GM10266 (cell line): ENCODE measurements around the gene LAMA2.

Experiments used
- DNase-seq: peaks from one replicate; pipeline ENCODE4 v3.0.0; 2012; ENCODE audit errors: extremely low spot score
- TF ChIP-seq, protein P1 (sequence below): IDR thresholded peaks from 2 replicates; pipeline ENCODE4 v1.5.1; 2012; ENCODE audit warnings: mild to moderate bottlenecking, low read depth; ENCODE audit not compliant: control insufficient read depth, insufficient read depth; ENCODE audit errors: missing control alignments

Gene LAMA2

DNA sequence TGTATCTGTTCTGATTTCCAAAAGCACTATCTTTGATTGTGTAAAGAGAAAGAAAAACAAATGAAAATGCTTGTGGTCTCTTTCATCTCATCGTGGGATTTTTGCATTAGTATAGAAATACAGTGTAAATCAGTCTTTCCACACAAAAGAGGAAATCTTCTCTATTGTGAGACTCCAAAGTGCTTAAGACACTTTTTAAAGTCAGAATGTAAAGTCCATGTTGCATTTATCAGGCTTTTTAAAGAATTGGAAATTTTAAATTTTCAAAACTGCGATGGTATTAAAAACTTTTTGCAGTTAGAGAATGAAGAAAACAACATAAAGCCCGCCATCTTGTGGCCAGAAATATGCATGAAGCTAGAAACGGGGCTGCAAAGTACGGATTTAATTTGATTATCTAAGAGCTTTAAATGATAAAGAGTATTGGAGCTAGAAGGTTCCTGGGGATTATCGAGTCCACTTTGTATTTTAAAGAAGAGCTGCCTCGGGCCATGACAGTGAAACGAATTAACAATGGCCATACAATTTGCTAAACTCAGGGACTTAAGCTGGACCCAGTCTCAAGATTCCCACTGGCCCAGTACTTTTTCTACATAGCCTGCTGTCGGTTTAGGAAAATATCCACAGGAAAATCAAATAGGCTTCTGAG, 487.5 kb downstream of the LAMA2 start:
- DNase-seq = peak; percentile 24
- TF ChIP-seq, protein P1, sequence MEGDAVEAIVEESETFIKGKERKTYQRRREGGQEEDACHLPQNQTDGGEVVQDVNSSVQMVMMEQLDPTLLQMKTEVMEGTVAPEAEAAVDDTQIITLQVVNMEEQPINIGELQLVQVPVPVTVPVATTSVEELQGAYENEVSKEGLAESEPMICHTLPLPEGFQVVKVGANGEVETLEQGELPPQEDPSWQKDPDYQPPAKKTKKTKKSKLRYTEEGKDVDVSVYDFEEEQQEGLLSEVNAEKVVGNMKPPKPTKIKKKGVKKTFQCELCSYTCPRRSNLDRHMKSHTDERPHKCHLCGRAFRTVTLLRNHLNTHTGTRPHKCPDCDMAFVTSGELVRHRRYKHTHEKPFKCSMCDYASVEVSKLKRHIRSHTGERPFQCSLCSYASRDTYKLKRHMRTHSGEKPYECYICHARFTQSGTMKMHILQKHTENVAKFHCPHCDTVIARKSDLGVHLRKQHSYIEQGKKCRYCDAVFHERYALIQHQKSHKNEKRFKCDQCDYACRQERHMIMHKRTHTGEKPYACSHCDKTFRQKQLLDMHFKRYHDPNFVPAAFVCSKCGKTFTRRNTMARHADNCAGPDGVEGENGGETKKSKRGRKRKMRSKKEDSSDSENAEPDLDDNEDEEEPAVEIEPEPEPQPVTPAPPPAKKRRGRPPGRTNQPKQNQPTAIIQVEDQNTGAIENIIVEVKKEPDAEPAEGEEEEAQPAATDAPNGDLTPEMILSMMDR = peak; percentile 61

DNA sequence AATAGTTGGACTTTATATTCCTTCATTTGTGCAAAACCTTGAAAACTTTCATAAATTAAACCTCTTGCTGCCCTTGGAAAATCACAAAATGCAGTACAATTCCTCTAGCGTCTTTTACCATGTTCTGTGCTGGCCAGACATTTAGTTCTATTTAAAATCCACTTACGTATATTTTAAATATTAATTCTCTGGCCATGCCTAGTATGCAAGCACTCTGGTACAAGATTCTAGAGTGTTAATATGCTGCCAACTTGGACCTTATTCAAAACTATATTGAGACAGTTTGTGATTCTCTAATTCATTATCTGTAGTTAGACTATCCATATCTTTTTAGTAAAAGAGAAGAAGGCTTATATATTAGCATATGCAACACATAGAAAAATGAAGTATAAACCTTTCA, 498.9 kb downstream of the LAMA2 start:
- TF ChIP-seq, protein P1 = no peak
- DNase-seq = no peak

DNA sequence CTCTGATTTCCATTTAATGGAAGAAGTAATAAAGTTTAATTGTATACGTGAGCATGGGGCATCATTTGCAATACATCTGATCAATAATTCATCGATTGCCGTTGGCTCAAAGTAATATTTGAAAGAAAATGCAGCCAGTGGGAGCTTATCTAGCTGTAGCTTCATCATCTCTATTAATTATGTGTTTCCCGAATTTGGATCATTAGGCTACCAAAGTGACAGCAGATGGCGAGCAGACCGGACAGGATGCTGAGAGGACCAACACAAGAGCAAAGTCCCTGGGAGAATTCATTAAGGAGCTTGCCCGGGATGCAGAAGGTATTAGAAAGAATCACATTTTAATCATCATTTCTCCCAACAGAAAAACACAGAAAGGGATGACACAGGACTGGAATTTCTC, 500.0 kb downstream of the LAMA2 start:
- DNase-seq = no peak
- TF ChIP-seq, protein P1 = no peak

DNA sequence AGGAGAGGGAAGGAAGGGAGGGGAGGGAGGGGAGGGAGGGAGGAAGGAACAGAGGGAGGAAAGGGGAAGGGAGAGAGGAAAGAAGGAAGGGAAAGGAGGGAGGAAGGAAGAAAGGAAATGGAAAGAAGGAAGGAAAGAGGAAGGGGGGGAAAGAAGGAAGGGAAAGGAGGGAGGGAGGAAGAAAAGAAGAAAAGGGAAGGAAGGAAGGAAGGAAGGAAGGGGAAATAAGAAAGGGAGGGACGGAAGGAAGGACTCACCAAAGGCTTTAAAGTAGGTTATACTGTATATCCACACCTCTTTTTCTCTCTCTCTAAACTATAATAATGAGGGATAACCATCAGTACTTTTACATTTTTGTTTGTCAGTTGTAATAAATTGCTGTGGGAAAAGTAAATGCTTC, 502.2 kb downstream of the LAMA2 start:
- TF ChIP-seq, protein P1 = no peak
- DNase-seq = no peak

DNA sequence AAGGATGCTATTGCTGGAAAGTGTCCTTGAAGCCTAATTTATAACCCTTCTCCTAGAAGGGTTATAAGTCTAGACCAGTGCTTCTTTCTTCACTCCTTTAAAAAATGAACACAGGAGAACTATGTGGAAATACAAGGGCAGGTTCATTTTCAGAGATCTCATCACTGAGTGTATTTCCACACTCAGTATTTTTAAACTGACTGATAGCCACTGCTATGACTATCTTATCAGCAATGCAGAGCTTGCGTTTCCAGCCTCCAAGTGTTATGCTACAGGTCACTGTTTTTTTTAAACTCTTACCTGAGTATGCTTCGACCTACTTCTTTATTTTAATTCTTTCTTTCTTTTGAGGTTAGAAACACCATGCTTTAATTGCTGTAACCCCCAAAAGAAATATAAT, 508.0 kb downstream of the LAMA2 start:
- no peak for DNase-seq
- TF ChIP-seq, protein P1 = no peak

DNA sequence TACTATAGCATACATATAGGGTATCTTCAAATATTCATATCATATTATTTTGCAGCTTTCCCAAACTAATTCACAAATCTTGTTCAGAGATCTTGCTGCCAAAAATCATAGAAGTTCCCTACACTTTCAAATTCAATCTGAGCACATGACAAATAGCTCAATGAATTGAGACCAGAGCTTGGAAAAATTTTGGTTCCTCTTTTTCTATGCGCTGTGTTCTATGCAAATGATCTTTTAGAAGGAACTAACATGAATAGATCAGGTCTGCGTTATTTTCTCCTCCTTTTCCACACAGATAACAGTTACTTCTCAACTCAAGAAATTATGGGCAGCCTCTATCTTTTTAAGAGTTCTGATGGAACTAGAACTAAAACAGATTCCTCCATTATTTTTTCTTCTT, 510.7 kb downstream of the LAMA2 start:
- no peak for DNase-seq
- TF ChIP-seq, protein P1 = no peak

DNA sequence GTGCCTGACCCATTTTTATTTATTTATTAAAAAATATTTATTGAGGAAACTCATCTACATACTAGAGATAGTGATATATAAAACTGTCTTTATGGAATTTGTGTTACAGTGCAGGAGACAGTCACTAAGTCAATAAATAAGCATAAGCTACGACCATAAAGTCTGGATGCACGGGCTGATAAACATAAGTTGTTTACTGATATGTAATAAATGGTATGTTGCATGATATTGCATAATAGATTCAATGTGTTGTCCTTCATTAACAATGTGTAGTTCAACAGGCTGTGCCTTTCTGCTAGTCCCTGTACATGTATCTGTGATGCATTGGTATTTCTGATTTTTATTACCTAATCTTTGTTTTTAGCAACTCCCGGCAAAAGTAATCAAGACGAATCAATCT, 515.8 kb downstream of the LAMA2 start:
- TF ChIP-seq, protein P1 = no peak
- DNase-seq = no peak
